ENCODE data around the gene NEDD9. TPM values are rescaled to one million over a fixed set of nuclear protein-coding genes. Genes with fewer than 3 reads are reported as not detected.
A peak's percentile ranks its signal among the peaks of the same experiment; 100 is the strongest.

Gene NEDD9
- total RNA-seq, 1 donor from 2014 or later, result 10.3 TPM

DNA sequence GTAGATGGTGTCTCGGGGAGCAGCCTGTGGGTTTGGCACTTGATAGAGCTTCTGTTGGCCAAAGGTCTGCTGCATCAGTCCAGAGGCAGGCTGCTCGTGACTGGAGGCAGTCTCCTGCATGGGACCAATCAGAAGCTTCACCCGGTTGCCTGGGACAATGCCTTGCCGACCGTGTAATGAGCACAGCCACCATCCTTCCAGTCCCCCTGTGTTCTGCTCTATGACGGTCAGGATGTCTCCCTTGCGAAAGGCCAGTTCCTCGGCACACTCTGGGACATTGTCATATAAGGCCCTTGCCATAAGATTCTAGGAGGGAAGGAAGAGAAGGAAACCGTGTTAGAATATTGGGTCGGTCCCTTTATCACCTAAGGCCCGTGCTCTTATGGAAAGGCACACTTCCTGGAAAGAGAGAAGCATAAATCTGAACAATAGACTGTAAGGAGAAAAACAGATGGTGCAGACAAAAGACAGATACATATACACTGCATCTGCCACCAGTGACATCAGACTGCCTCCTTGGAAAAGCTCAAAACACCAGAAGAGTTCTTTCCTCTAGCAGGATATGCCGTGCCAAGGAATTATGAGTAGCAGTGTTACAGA lies 18.9 kb downstream of the NEDD9 start:
- peaks cover 50% of the 10 kb centered on the region for H3K4me1 Mint-ChIP-seq (ENCODE audit: unreplicated experiment)
- H3K4me3 Mint-ChIP-seq (ENCODE audit: unreplicated experiment), result no peak overlapping the region
- no peak overlapping the region for H3K27ac Mint-ChIP-seq (ENCODE audit: unreplicated experiment)
- no peaks in the 10 kb centered on the region for H3K9me3 Mint-ChIP-seq (ENCODE audit: unreplicated experiment)
- no peaks in the 10 kb centered on the region for H3K27me3 Mint-ChIP-seq (ENCODE audit: unreplicated experiment)
- TF ChIP-seq, protein P1, sequence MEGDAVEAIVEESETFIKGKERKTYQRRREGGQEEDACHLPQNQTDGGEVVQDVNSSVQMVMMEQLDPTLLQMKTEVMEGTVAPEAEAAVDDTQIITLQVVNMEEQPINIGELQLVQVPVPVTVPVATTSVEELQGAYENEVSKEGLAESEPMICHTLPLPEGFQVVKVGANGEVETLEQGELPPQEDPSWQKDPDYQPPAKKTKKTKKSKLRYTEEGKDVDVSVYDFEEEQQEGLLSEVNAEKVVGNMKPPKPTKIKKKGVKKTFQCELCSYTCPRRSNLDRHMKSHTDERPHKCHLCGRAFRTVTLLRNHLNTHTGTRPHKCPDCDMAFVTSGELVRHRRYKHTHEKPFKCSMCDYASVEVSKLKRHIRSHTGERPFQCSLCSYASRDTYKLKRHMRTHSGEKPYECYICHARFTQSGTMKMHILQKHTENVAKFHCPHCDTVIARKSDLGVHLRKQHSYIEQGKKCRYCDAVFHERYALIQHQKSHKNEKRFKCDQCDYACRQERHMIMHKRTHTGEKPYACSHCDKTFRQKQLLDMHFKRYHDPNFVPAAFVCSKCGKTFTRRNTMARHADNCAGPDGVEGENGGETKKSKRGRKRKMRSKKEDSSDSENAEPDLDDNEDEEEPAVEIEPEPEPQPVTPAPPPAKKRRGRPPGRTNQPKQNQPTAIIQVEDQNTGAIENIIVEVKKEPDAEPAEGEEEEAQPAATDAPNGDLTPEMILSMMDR (IDR thresholded peaks at IDR 0.05), result no peak
- H3K36me3 Mint-ChIP-seq (ENCODE audit: unreplicated experiment), result peaks cover 4% of the 10 kb centered on the region
- no peak for DNase-seq (ENCODE audit: extremely low spot score, unreplicated experiment)

DNA sequence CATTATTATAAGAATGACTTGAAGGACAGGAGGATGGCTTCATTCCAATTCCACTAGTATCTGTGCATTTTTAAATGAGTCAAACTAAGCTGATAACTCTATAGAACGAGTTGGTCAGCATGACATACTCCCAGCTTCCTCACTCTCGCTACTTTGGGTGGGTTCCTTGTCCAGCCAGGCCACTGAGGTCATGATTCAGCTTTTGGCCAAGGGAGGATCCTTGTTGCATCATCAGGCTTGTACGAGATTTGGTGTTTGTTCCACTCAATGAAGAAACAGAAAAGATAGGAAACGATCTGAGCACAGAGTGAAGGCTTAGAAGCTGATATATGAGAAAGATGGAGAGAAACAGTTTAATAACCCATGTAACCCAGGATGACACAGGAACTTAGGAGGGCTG lies 19.8 kb downstream of the NEDD9 start:
- no peak overlapping the region for H3K4me3 Mint-ChIP-seq (ENCODE audit: unreplicated experiment)
- H3K27ac Mint-ChIP-seq (ENCODE audit: unreplicated experiment), result peak overlapping the region; percentile 29
- TF ChIP-seq, protein P1 (IDR thresholded peaks at IDR 0.05), result no peak
- no peaks in the 10 kb centered on the region for H3K27me3 Mint-ChIP-seq (ENCODE audit: unreplicated experiment)
- peaks cover 54% of the 10 kb centered on the region for H3K4me1 Mint-ChIP-seq (ENCODE audit: unreplicated experiment)
- no peak for DNase-seq (ENCODE audit: extremely low spot score, unreplicated experiment)
- no peaks in the 10 kb centered on the region for H3K9me3 Mint-ChIP-seq (ENCODE audit: unreplicated experiment)
- H3K36me3 Mint-ChIP-seq (ENCODE audit: unreplicated experiment), result peaks cover 4% of the 10 kb centered on the region

DNA sequence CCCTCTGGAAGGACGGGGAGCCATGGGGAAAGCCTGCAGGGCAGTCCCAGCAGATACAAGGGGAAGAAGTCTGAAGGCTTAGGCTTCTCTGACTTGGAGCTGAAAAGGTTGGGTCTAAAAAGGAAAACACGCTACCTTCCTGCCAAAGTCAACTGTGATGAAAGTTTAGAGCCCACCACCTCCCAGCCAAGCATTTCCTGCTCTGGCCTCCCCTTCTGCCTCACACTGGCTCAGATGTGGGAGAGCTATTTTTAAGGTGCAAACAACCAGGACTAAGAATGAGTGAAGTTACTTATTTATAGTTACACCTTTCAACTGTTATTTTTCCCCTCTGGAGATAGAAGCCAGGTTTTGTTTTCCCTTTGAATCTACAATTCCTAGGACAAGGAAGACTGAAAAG lies 21.2 kb downstream of the NEDD9 start:
- no peak overlapping the region for H3K4me3 Mint-ChIP-seq (ENCODE audit: unreplicated experiment)
- H3K9me3 Mint-ChIP-seq (ENCODE audit: unreplicated experiment), result no peaks in the 10 kb centered on the region
- peaks cover 6% of the 10 kb centered on the region for H3K36me3 Mint-ChIP-seq (ENCODE audit: unreplicated experiment)
- TF ChIP-seq, protein P1 (IDR thresholded peaks at IDR 0.05), result no peak
- no peaks in the 10 kb centered on the region for H3K27me3 Mint-ChIP-seq (ENCODE audit: unreplicated experiment)
- peak overlapping the region; percentile 49 for H3K27ac Mint-ChIP-seq (ENCODE audit: unreplicated experiment)
- peaks cover 67% of the 10 kb centered on the region for H3K4me1 Mint-ChIP-seq (ENCODE audit: unreplicated experiment)
- DNase-seq (ENCODE audit: extremely low spot score, unreplicated experiment), result no peak

DNA sequence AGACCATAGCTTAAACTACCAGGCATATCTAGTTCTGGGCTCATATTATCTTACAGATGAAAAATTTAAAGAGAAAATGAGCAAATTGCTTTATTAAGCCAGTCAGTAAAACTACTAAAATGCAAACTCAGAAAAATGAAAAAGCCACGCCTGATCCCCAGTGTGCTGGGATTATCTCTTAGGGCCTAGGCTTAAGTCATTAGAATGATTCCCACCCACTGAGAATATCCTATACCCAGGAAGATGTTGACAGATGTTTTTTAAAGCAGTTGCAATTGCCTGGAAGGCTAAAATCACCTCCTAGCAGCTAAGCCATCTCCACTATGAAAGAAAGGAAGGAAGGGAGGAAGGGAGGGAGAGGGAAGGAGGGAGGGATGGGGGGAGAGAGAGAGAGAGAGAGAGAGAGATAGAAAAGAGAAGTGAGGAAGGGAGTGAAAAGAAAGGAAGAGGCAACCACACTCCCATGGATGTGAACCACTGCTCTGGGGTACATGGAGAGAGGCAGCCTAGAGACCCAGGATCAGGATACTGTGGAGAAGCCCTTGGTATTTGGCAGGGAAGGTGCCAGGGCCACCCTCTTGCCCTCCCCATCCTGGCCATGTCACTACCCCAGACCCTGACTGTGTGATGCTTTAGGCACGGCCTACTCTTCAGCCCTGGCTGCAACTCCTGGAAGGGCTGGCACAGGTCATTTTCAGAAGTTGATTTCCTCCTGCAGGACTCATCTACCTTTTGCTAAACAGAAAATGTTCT lies 21.9 kb downstream of the NEDD9 start:
- Mint-ChIP-seq H3K27ac (ENCODE audit: unreplicated experiment) (peak overlapping the region; percentile 49), H3K4me3 (ENCODE audit: unreplicated experiment) (no peak overlapping the region), H3K36me3 (ENCODE audit: unreplicated experiment) (peaks cover 6% of the 10 kb centered on the region), H3K9me3 (ENCODE audit: unreplicated experiment) (no peaks in the 10 kb centered on the region), H3K4me1 (ENCODE audit: unreplicated experiment) (peaks cover 67% of the 10 kb centered on the region), H3K27me3 (ENCODE audit: unreplicated experiment) (no peaks in the 10 kb centered on the region)
- no peak for DNase-seq (ENCODE audit: extremely low spot score, unreplicated experiment)
- TF ChIP-seq, protein P1 (IDR thresholded peaks at IDR 0.05), result no peak

DNA sequence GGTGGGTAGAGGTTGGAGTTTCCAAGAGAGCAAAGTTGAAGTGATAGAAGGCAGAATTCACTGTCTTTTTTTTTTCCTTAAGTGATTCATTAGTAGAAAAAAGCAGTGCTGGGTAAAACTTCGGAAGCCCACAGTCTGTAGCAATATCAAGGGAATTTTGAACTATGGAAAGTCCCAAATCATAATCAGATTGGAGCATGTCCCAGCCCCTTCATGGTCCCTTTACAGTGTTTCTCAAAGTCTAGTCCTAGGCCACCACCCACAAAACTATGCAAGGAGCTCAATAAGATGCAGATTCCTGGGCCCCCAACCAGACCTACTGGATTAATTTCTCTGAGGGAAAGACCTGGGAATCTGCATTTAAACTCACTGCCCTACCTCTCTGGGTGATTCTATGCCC lies 22.6 kb downstream of the NEDD9 start:
- DNase-seq (ENCODE audit: extremely low spot score, unreplicated experiment), result no peak
- H3K9me3 Mint-ChIP-seq (ENCODE audit: unreplicated experiment), result no peaks in the 10 kb centered on the region
- H3K27me3 Mint-ChIP-seq (ENCODE audit: unreplicated experiment), result no peaks in the 10 kb centered on the region
- H3K4me3 Mint-ChIP-seq (ENCODE audit: unreplicated experiment), result no peak overlapping the region
- TF ChIP-seq, protein P1 (IDR thresholded peaks at IDR 0.05), result no peak
- peak overlapping the region; percentile 67 for H3K27ac Mint-ChIP-seq (ENCODE audit: unreplicated experiment)
- peaks cover 66% of the 10 kb centered on the region for H3K4me1 Mint-ChIP-seq (ENCODE audit: unreplicated experiment)
- peaks cover 8% of the 10 kb centered on the region for H3K36me3 Mint-ChIP-seq (ENCODE audit: unreplicated experiment)

Data from osteocyte (in vitro differentiated cells).